ENCODE data around the gene NXNL2. TPM values are rescaled to one million over a fixed set of nuclear protein-coding genes. Genes with fewer than 3 reads are reported as not detected.

NXNL2 gene
- total and polyA plus RNA-seq, 8 donors, result 0.43 to 1.1 TPM; not detected in 6

DNA sequence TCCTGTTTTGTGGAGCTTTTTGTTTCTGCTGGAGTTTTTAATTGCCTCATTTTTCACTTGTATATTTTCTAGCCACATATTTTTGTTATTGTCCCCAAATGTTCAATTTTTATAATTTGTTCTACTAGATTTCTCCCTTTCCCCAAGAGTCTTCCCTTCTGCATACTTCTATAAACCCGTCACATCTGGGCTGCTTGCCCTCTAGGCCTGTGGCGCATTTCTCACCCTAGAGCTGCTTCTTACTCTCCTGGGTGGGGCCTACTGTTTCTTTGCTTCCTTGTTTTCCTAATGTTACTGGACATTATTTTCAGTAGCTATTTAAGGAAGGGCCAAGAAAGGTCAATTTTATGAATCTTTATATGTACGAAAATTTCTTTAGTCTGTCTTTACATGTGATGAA is 51.5 kb downstream of the NXNL2 start:
- H3K27ac ChIP-seq, result no peak overlapping the region
- no peak for DNase-seq
- TF ChIP-seq POLR2A (IDR thresholded peaks at IDR 0.05), result no peak
- no peak for TF ChIP-seq POLR2AphosphoS5 (IDR thresholded peaks at IDR 0.05)
- TF ChIP-seq, protein P1, sequence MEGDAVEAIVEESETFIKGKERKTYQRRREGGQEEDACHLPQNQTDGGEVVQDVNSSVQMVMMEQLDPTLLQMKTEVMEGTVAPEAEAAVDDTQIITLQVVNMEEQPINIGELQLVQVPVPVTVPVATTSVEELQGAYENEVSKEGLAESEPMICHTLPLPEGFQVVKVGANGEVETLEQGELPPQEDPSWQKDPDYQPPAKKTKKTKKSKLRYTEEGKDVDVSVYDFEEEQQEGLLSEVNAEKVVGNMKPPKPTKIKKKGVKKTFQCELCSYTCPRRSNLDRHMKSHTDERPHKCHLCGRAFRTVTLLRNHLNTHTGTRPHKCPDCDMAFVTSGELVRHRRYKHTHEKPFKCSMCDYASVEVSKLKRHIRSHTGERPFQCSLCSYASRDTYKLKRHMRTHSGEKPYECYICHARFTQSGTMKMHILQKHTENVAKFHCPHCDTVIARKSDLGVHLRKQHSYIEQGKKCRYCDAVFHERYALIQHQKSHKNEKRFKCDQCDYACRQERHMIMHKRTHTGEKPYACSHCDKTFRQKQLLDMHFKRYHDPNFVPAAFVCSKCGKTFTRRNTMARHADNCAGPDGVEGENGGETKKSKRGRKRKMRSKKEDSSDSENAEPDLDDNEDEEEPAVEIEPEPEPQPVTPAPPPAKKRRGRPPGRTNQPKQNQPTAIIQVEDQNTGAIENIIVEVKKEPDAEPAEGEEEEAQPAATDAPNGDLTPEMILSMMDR (IDR thresholded peaks at IDR 0.05), result no peak
- no peak for TF ChIP-seq EP300 (IDR thresholded peaks at IDR 0.05)
- H3K27me3 ChIP-seq, result no peaks in the 10 kb centered on the region
- H3K9me3 ChIP-seq, result no peaks in the 10 kb centered on the region
- H3K4me1 ChIP-seq, result peaks cover 0 to 17% (median 5%) of the 10 kb centered on the region in 4 donors
- 87 to 97% (median 95%) methylated on average over 3 of the region's 3 CpGs for WGBS, 5 donors
- no peak overlapping the region for H3K4me3 ChIP-seq
- intact Hi-C loops (cut with DNase I; ENCODE audit: low total_unique reads), result no loop called here
- H3K36me3 ChIP-seq, result no peaks in the 10 kb centered on the region

DNA sequence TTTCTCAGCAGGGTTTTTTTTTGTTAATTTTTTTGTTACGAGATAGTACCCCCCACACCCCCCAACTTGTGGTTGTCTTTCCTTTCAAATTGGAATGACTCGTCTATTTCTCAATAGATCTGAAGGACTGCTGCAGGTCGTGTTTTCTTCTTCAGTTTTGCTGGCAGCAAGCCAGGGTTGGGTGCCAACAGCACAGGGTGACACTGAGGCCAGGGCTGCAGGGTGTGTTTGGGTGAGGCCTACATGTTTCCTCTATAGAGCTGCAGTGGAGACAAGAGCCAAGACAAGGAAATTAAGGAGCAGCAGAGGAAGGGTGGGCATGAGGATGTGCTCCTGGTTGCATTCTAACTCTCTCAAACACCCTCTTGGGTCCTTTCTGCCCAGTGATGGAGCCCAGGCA is 52.2 kb downstream of the NXNL2 start:
- Histone ChIP-seq H3K4me3 (no peak overlapping the region), H3K36me3 (no peaks in the 10 kb centered on the region), H3K4me1 (peaks cover 0 to 17% (median 5%) of the 10 kb centered on the region in 4 donors), H3K27me3 (no peaks in the 10 kb centered on the region), H3K9me3 (no peaks in the 10 kb centered on the region), H3K27ac (no peak overlapping the region)
- intact Hi-C loops (cut with DNase I; ENCODE audit: low total_unique reads), result no loop called here
- TF ChIP-seq, protein P1 (IDR thresholded peaks at IDR 0.05), result no peak
- TF ChIP-seq POLR2AphosphoS5 (IDR thresholded peaks at IDR 0.05) (no peak), POLR2A (IDR thresholded peaks at IDR 0.05) (no peak), EP300 (IDR thresholded peaks at IDR 0.05) (no peak)
- WGBS, 5 donors, result 39 to 59% (median 42%) methylated on average over 3 of the region's 3 CpGs
- peak; percentile 31 to 49 for DNase-seq

DNA sequence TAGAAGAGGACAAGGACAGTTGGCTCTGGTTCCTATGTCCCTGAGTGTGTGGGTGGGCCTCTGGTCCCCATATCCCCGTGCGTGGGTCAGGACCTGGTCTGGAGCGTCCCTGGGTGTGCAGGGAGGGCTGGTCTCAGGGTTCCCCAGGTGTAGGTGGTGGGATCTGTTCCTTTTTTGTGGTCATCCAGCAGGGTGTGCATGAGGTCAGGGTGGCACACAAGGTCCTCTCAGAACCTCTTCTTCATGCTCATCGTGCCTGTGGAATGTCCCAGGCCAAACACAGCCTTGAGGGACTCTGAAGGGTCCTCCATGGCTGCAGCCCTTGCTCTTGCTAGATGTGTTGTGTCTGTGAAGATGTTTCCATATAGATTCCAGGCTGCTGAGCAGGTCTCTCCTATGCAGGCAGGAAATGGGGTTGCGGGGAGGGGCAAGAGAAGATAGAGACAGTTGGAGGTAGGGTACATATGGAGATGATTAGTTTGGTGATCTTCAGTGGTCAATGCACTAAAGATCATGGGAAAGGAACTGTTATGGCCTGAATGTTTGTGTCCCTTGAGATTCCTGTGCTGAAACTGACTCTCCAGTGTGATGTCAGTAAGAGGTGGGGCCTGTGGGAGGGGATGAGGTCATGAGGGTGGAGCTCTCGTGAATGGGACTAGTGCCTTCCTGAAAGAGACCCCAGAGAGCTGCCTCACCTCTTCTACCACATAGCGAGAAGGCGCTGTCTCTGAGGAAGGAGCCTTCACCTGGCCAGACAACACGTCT is 53.1 kb downstream of the NXNL2 start:
- peaks cover 0 to 17% (median 5%) of the 10 kb centered on the region in 4 donors for H3K4me1 ChIP-seq
- TF ChIP-seq EP300 (IDR thresholded peaks at IDR 0.05) (no peak), POLR2AphosphoS5 (IDR thresholded peaks at IDR 0.05) (no peak)
- TF ChIP-seq, protein P1 (IDR thresholded peaks at IDR 0.05), result no peak
- no peak overlapping the region for H3K4me3 ChIP-seq
- DNase-seq, result no peak
- no peaks in the 10 kb centered on the region for H3K27me3 ChIP-seq
- H3K27ac ChIP-seq, result no peak overlapping the region
- H3K36me3 ChIP-seq, result no peaks in the 10 kb centered on the region
- H3K9me3 ChIP-seq, result no peaks in the 10 kb centered on the region
- WGBS, 5 donors, result 89 to 95% (median 92%) methylated on average over 6 to 9 of the region's 9 CpGs
- intact Hi-C loops (cut with DNase I; ENCODE audit: low total_unique reads), result no loop called here

DNA sequence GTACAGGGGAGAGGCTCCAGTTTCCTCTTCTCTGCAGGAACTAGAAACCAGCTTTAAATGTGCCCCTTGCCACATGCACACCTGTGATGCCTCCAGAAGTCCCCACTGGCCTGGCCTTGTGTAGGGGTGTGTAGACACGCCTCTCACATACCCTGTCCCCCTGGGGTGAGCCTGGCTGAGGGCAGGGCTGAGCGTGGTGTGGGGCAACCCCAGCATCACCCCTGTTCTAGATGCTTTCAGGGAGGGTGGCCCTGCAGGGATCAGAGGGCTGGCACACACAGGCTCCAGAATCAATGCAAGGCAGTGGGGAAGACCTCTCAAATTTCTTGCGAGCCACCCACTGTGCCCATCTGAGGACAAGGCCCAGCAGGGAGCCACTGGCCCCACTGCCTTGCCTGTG is 54.7 kb downstream of the NXNL2 start:
- intact Hi-C loops (cut with DNase I; ENCODE audit: low total_unique reads), result loop anchor here (5.0 kb wide), 1 partner anchor 413 kb away; no protein-coding TSS in a partner anchor
- H3K4me3 ChIP-seq, result no peak overlapping the region
- peaks cover 0 to 10% (median 1%) of the 10 kb centered on the region in 4 donors for H3K4me1 ChIP-seq
- H3K27me3 ChIP-seq, result no peaks in the 10 kb centered on the region
- no peaks in the 10 kb centered on the region for H3K9me3 ChIP-seq
- no peaks in the 10 kb centered on the region for H3K36me3 ChIP-seq
- WGBS, 5 donors, result 79 to 100% (median 95%) methylated on average over 3 of the region's 3 CpGs
- no peak for DNase-seq
- TF ChIP-seq, protein P1 (IDR thresholded peaks at IDR 0.05), result no peak
- no peak for TF ChIP-seq EP300 (IDR thresholded peaks at IDR 0.05)
- no peak for TF ChIP-seq POLR2AphosphoS5 (IDR thresholded peaks at IDR 0.05)
- TF ChIP-seq POLR2A (IDR thresholded peaks at IDR 0.05), result no peak
- H3K27ac ChIP-seq, result no peak overlapping the region
